ENCODE measurements around the gene PKP3.
"Not testable (repeated sequence)": the region's sequence is repeated elsewhere in the genome, so short reads cannot be mapped to it uniquely, and the experiment has no call there.

The PKP3 gene

DNA sequence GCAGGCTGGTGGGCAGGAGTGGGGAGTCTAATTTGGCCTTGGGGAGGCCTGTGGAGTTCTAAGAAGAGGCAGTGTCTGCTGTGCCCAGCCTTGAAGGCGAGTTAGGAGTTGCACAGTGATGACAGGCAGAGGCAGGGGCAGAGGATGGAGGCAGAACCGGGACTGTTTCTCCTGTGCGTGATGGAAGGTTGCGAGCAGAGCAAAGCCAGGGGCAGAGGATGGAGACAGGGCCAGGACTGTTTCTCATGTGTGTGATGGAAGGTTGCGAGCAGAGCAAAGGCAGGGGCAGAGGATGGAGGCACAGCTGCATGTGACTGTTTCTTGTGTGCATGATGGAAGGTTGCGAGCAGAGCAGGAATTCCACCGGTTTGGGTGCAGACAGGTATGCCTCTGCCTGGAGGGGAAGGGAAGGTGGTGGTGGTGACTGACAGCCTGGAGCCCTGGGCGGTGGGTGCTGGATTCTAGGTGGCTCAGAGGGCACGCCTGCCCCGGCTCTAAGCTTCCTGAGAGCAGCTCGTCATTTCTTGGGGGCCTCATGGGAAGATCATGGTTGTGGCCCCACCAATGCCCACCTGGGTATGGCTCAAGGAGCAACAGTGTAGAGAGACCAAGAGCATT, 16.0 kb upstream of the PKP3 start:
- no peak for DNase-seq (ENCODE audit: low read depth in 3 of 3)

DNA sequence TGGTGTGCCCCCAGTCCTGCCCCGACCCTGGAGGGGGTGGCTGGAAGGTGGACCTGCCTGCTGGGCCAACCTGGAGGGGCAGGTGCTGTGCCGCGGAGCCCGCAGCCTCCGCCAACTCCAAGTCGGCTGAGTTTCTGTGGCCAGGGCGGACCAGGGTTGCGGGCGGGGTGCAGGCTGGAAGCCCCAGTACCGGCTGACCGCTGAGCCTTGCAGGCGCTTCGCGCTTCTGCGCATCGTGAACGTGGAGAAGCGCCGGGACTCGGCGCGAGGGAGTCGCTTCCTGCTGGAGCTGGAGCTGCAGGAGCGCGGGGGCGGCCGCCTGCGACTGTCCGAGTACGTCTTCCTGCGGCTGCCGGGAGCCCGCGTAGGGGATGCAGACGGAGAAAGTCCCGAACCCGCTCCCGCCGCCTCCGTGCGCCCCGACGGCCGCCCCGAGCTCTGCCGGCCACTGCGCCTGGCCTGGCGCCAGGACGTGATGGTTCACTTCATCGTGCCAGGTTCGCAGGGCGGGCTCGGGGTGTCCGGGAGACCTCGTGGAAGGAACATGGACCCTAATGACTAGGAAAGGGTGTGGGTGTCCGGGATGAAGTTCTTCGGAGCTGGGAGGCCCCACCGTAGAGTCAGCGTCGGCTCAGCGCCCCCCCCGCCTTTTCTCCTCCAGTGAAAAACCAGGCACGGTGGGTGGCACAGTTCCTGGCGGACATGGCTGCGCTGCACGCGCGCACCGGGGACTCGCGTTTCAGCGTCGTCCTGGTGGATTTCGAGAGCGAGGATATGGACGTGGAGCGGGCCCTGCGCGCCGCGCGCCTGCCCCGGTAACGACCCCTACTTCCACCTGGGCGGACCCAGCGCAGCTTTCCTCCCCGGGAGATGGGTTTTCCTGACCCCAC, 14.6 kb upstream of the PKP3 start:
- DNase-seq (ENCODE audit: low read depth in 3 of 3), result no peak

DNA sequence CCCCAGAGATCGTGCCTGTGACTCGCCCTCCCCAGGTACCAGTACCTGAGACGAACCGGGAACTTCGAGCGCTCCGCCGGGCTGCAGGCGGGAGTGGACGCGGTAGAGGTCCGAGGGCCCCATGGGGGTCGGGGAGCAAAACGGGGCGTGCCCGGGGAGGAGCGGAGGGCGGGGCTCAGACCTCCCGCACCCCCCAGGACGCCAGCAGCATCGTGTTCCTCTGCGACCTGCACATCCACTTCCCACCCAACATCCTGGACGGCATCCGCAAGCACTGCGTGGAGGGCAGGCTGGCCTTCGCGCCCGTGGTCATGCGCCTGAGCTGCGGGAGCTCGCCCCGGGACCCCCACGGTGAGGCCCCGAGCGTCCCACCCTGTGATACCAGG, 13.9 kb upstream of the PKP3 start:
- no peak for DNase-seq (ENCODE audit: low read depth in 3 of 3)

DNA sequence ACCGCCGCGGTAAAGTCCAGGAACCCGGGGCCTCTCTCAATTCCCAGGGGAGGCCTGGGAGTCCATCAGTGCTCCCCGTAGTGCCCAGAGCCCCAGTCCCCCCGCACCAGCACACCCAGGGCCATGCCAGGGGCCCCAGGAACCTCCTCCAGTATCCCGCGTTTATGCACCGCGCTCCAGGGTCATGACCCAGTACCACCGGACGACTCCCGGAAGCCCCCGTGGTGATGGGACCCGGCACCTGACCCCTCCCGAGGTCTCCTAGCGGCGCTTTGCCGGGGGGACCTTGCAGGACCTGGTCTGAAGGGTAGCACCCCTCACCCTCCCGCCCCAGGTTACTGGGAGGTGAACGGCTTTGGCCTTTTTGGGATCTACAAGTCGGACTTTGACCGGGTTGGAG, 13.5 kb upstream of the PKP3 start:
- DNase-seq (ENCODE audit: low read depth in 3 of 3), result no peak

DNA sequence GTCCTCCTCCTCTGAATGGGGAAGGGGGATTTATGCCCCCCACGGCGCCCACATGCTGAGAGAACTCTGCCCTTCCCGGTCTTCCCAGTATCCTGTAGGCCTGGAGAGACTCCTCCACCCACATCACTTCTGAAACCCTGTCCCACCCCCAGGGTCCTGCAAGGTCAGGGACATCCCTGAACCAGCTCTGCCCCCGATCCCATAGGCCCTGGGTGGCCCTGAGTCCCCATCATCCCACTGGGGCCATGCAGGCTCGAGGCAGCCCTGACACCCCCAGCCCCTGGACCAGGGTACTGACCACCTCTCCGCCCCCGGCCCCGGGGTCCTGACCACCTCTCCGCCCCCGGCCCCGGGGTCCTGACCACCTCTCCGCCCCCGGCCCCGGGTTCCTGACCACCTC, 13.0 kb upstream of the PKP3 start:
- DNase-seq (ENCODE audit: low read depth in 3 of 3), result no peak

DNA sequence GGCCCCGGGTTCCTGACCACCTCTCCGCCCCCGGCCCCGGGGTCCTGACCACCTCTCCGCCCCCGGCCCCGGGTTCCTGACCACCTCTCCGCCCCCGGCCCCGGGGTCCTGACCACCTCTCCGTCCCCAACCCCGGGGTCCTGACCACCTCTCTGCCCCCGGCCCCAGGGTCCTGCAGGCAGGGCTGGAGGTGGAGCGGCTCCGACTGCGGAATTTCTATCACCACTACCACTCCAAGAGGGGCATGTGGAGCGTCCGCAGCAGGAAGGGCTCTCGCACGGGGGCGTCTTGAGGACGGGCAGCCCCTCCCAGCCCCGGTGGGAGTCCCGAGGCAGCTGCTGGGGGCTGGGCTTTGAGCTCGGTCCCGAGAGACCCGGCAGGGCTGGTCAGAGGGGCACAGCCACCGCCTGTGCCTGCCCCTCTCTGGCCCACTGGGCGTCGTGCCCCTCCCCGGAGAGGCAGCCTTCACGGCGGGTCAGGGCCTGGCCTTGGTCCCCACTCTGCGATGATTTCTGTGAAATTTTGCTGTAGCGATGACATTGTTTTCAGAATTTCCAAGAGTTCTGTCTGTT, 12.4 kb upstream of the PKP3 start:
- no peak for DNase-seq (ENCODE audit: low read depth in 3 of 3)

DNA sequence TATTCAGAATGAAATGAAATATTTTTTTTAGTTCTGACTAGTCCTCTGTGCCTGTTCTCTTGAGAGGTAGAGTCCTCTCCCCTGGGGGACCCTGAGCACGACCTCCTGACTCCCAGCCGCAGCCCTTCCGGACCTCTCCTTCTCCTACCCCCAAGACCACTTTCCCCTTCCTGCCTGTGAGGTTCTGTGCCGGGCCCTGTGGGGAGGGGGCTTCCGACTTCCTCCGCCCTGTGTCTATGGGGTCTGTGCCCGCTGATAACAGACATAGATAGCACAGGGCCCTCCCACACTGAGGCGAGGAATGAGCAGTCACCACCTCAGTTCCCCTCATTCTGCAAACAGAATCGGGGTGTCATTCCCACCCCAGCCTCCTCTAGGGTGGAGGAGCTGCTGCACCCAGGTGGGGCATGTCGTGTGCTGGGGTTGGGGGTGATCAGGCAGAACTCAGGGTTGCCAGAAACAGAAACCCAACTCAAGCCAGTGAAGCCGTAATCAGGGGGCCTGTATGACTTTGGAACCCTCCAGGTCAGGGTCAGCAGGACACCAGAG, 11.9 kb upstream of the PKP3 start:
- no peak for DNase-seq (ENCODE audit: low read depth in 3 of 3)

DNA sequence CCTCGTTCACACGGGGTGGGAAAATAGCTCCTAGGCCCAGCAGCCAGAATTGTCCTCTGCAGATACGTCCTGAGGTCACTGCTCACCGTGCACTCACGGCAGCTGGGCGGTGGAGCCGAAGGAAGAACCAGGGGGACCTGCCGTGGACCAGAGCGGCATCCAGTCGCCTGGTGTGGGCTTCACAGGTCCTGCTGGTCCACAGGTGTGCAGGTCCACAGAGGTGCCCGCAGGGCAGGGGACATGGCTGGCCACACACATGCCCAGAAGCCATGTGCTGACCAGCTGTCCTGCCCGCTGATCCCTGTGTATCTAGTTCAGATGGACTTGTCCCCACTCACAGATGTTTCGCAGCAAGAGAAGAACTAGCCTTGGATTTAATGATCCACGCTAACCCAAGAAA, 10.6 kb upstream of the PKP3 start:
- no peak for DNase-seq (ENCODE audit: low read depth in 3 of 3)

DNA sequence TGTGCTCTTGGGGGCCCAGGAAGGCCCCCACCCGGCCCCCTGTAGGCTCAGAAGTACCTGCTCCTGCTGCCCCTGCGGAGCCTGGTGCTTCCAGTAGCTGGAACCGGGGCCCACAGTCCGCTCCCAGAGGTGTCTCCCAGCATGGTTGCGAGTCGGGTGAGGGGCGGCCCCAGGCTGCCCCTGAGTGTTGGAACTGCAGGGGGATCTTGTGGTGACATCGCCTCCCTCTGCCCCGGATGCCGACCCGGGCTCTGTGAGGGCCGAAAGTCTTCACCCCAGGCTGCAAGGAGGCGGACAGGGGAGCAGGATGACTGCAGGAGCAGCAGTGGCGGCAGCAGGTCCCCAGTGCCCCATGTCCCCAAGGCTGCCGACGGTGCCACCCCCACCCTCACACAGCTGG, 9.5 kb upstream of the PKP3 start:
- DNase-seq (ENCODE audit: low read depth in 3 of 3), result no peak

DNA sequence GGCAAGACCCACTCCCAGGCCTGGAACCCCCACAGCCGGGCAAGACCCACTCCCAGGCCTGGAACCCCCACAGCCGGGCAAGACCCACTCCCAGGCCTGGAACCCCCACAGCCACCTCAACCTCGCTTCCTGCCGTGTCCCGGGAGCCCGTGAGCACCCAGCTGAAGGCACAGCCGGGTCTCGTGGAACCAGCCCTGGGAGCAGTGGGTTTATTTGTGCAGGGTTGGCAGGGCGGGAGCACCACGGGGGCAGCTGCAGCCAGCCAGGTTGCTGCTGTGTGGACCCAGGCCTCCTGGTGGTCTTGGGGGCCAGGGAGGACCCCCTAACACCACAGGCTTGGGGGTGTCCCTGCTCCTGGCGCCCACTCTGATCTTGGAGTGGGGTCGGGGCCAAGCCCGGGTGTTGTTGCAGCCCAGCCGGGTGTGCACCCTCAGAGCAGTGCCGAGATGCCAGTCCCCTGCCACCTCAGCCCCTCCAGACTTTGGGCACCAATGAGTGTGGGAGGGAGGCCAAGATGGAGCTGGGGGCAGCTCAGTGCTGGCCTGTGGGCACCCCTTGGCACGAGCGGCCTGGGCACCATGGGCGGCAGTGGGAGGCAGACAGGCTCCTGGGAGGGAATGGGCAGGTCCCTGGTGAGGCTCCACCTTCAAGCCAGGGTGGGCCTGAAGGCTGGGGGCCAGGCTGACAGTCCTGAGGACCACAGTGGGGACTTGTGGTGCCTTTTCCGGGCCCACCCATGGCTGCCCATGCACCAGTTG, 8.2 kb upstream of the PKP3 start:
- no peak for DNase-seq (ENCODE audit: low read depth in 3 of 3)

DNA sequence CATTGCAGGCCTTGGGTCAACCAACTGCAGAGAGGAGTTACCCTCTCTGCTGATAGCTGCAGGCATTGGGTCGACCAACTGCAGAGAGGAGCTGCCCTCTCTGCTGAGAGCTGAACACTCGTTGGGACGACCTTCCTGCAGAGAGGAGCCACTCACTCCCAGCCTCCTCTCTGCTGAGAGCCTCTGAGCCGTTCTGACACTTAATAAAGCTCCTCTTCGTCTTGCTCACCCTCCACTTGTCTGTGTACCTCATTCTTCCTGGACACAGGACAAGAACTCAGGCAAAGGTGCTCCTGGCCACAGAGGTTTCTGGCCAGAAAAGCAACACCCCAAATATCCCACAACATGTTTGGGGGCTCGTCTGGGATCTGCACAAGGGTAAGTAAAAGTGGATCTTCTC, 7.5 kb upstream of the PKP3 start:
- DNase-seq (ENCODE audit: low read depth in 3 of 3), result no peak

DNA sequence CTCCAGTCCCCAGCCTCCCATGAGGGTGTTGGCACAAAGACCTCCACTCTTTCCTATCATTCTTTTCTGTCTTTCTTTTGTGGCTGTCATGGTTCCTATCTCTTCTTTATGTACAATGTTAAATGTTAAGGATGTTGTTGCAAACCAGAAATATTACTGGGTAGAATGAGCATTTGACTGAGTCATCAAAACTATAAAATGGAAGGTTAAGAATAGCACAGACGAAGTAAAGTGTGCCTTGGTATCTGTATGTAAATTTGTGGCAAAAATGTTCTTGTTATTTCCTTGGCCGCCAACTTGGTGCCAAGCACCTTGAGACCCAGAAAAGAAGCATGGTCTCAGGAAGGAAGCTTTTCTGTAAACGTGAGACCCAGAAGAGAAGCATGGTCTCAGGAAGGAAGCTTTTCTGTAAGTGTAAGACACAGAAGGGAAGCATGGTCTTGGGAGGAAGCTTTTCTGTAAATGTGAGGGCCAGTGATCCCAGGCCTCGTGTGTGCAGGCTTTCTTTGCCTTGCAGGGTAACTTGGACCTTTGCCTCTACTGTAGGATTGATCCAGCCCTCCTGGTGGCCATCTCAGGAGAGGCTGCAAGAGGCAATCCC, 6.7 kb upstream of the PKP3 start:
- no peak for DNase-seq (ENCODE audit: low read depth in 3 of 3)

DNA sequence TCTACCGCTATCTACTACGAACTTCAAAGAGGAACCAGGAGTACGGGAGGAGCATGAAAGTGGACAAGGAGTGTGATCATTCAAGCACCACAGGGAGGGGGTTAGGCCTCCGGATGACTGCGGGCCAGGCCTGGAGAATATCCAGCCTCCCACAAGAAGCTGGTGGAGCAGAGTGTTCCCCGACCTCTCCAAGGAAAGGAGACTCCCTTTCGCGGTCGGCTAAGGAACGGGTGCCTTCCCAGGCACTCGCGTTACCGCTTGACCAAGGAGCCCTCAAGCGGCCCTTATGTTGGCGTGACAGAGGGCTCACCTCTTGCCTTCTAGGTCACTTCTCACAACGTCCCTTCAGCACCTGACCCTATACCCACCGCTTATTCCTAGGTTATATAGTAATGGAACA, 4.6 kb upstream of the PKP3 start:
- DNase-seq (ENCODE audit: low read depth in 3 of 3), result not testable (repeated sequence)

DNA sequence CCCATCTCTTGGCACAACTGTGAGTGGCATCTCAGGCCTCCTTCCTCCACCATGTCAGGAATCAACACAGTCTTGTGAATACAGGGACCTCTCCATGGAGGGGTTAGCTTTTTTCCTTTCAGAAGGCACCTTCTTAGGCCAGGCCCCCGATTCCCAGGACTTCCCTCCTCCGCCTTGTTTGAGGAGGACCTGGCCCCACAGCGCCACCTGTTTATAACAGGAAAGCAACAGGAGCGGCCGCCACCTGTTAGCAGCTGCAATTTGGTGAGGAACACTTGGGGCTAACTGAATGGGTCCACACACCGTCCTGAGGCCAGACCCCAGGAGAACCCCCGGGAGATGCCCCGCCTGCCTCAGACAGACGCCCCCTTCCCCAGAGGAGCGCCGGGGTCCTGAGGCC, 3.8 kb upstream of the PKP3 start:
- no peak for DNase-seq (ENCODE audit: low read depth in 3 of 3)

DNA sequence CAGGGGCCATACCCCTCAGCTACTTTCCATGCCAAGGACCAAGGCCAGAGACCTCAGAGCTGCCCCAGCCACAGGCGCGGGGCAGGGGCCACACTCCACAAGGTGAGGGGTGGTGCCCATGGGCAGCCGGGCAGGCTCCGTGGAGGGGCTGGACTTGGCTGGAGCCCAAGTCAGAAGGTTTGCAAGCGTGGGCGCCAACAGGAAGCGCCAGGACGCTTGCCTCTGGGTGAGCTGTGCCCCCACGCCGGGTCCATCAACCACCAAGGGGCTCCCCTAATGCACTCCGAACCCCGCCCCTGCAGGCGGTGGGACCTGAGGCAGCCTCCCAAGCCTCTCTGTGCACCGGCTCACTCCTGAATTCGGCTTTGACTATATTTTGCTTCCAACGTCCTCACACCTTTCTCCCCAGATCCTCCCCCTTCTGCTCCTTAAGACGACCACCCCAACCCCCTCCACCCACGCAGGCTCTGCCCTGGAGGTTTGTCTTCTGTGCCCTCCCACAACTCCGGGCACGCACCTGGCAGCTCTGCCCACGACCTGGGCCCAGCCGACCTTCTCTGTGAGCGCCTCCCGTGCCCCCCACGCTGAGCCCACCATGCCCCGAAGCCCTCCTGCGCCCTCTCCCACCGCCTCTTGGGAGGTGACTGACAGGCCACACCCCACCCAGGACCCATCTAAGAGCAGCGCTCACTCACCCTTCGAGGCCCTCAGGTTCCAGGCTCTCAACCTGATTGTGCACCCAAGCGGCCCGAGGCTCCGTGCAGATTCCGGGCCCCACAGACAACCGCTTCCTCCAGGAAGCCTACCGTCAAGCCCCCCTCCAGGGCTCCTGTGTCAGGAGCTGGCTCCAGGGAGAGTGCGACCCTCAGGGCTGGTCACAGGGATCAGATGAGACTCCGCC, 2.6 kb upstream of the PKP3 start:
- DNase-seq (ENCODE audit: low read depth in 3 of 3), result no peak

DNA sequence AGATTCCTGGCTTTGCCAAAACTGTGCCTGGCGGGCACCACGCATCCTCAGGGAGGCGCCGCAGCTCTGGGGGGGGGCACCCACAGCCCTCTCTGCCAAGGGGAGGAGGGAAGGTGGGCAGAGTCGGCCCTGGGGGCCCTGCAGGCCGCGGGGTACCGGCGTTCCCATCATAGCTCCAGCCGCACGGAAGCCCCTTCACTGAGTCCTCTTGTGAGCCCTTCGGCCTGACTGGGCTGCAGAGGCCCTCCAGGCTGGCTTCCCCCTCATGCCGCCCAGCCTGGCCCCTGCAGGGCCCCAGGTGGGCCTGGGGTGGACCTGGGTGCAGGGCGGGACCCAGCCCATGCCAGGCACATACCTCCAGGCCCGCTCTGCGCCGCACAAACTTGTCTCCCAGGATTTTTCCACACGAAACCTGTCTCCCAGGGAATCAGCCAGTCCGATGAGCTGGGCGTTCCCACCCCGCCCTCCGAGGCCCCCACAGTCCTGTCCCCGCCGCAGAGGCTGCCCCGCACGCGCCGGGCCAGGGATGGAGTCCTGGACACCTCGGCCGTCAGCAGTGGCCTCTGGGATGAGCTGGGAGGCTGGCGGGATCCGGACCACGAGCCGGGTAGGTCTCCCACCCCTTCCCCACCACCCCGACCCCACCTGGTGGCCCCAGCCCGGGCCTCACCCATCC, 1.8 kb upstream of the PKP3 start:
- no peak for DNase-seq (ENCODE audit: low read depth in 3 of 3)

DNA sequence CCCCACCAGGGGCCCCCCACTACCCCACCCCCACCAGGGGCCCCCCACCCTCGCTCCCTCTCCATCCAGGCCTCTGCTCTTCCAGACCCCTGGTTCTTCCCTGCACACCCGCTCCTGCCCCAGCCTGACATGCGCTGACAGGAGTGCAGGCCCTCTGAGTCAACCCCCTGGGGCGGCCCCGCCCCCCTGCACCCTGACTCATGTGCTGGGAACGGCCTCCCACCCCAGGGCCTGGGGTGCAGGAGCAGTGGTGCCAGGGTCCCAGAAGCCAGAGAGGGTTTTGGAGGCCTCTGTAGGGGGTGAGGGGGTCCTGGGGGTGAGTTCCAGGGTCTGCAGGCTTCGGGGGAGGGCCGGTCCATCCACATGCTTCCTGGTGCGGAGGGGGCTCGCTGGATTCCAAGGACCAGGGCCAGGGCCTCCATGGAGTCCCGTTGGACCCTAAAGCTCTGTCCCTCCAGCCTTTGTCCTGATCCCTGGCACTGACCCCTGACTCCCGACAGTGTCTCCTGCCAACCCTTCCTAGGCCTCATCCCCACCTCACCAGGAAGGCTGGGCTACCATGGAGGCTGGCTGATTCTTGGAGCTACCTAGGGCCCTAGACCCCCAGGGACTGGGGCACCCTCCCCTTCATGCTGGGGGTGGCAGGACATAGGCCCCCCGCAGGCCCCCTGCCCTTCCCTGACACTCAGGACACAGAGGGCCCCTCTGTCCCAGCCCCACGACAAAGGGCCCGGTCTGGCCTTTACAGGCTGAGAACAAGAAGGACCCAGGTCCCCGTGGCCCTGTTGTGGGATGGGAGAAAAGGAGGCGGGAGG, 583 bp upstream of the PKP3 start:
- no peak for DNase-seq (ENCODE audit: low read depth in 3 of 3)

DNA sequence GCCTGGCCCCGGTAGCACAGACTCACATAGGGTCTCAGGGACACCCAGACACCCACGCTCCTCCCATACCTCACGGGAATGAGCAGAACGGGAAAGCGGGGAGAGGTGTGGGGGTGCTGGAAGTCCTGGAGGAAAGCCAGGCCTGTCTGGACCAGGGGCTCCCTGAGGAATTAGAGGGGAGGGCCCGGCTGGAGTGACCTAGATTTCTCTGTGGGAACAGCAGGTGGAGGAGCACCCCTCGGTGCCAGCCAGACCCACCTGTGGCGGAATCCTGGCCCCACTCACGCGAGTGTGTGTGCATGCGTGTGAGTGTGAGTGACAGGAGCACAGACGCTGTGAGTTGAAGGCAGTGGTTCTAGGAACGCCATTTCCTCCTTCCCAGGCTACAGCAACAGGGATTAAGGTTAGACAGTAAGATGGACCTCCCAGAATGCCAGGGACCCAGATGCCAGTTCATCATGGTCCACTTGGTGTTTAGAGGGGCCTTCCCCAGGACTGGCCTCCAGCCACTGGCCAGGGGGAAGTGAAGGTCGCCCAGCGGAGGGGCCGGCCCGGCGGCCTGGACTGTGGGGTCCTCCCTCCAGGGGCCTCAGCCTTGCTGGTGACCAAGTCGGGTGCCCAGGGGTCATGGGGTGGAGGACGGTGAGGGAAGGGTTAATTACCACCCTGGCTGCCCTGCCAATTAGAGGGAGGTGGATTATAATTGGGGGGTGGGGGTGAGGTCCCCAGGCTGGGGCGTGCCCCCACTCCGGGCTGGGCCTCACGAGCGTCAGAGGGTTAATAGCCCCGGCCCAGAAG, 1.0 kb downstream of the PKP3 start:
- no peak for DNase-seq (ENCODE audit: low read depth in 3 of 3)

Data from stimulated activated CD4-positive, alpha-beta T cell treated with anti-CD3 and anti-CD28 coated beads, TNF-alpha, amount 100 ng/mL, for 24 hours (primary cell).